HG03378 (cell line): ENCODE measurements around the gene ARHGAP32.
"Not testable (repeated sequence)": the region's sequence is repeated elsewhere in the genome, so short reads cannot be mapped to it uniquely, and the experiment has no call there.

Experiments used
- ATAC-seq: cut with Tn5 transposase; IDR thresholded peaks from one replicate; pipeline ENCODE4 v1.9.1; 2021; ENCODE audit warnings: mild to moderate bottlenecking, moderate library complexity; ENCODE audit not compliant: unreplicated experiment

Gene ARHGAP32

DNA sequence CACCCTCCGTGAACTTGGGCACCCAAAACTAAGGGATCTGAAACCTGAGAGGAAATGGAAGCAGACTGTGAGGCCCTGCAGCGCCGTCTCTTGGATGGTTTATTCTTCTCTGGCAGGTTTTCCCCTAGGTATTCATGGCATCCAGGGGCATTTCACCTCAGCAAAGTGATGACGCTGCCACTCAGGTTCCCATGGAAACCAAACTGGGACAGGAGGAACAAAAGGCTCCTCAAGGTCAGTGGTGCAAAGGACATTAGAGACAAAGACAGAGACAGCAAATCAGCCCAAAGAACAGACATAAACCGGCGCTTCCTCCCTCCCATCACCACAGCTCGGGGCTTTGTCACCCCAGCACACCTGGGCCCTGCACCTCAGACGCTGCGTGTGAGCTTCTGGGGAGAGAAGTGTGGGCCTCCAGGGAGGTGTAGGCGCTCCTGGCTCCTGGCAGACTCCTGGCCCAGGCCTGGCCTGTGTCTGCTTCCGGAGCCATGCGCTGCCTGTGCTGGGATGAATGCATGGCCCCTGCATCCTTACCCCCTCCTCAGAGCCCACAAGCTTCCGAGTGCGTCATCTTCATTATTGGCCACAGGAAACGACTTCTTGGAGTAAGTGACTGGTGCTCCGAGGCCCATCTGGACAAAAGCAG, 255.4 kb downstream of the ARHGAP32 start:
- ATAC-seq: no peak

- ATAC-seq: no peak
These were observed 257.2 kb downstream of the ARHGAP32 start for GRCh38 chr11:128934926-128935325.

GRCh38 chr11:128934351-128934750, 257.8 kb downstream of the ARHGAP32 start:
- ATAC-seq: no peak

DNA sequence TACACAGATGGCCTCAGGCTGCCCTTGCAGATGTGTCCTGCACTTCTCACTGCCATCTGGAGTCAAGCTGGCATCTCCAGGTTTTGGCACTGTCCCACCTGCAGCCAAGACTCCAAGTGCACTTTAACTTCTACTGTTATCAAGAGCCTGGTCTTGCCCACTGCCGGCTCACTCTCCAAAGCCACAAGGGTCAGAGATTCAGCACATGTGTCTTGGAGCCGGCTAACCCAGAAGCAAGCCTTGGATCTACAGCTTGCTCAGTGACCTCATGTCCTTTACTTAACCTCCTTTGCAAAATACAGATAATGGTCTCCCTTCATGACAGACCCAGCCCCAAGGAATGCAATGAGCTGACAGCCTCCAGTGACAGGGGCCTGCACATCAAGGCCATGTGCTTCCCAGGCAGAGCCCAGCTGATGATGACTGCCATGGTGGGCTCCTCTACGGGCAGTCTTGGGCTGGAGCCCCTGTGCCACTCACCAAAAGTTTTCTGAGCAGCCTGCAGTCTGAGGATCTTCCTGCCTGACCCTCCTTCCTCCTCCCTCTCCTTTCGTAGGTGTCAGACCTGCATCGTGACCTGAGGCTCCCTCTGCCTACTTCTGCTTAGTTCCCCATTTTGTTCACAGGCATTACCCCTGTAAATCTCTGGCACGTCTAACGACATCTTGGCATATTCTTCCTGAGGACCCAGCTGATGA, 258.5 kb downstream of the ARHGAP32 start:
- ATAC-seq: no peak

GRCh38 chr11:128931668-128932067, 260.5 kb downstream of the ARHGAP32 start:
- no peak for ATAC-seq

DNA sequence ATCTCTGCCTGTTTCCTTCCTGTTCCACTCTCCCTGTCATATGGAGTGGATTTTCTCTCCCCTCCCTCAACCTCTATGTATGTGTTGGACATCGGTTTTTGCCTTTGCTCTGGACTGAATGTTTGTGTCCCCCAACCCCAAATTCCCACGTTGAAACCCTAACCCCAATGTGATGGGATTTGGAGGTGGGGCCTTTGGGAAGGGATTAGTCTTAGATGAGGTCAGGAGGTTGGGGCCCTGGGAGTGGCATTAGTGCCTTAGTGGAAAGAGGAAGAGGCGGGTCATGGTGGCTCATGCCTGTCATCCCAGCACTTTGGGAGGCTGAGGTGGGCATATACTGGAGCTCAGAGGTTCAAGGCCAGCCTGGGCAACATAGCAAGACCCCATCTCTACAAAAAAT, 261.1 kb downstream of the ARHGAP32 start:
- no peak for ATAC-seq

DNA sequence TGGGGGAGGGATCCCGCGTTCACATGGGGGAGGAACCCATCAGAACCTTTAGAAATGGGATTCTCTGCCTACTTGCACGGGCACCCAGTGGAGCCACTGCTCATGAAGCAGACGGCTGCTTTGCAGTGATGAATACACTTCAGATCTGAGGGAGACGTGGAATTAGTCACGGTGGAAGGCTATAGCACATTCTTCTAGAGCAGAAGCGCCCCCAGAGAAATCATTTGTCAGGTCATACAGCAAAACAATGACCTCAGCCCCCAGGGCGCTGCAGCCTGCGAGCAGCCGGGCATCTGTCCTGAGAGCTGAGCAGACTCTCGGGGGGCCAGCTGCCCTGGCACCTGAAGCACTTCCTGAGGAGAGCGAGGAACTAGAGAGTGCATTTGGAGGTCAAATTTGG, 262.1 kb downstream of the ARHGAP32 start:
- ATAC-seq: no peak

GRCh38 chr11:128929468-128929867, 262.7 kb downstream of the ARHGAP32 start:
- no peak for ATAC-seq

GRCh38 chr11:128928400-128928799, 263.7 kb downstream of the ARHGAP32 start:
- ATAC-seq: peak; percentile 99

GRCh38 chr11:128927683-128928336, 264.3 kb downstream of the ARHGAP32 start:
- no peak for ATAC-seq

- no peak for ATAC-seq
These were observed 265.0 kb downstream of the ARHGAP32 start for GRCh38 chr11:128927108-128927461.

GRCh38 chr11:128926437-128927107, 265.6 kb downstream of the ARHGAP32 start:
- no peak for ATAC-seq

DNA sequence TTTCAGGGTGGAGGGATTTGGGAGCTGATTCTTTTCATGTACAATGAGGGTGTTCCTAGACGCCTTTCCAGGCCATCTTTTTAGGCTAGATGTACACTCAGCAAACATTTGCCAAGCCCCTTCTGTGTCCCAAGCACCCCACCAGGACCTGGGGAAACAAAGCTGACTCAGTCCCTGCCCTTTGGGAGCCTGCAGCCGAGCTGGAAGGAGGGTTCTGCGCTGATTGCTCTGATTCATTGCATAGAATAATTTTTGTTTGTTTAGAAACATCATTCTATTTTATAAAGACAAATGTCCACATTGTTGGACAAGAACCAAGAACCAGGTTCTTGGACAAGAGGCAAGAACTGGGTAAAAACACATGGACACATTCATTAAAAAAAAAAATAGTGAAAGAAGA, 266.1 kb downstream of the ARHGAP32 start:
- no peak for ATAC-seq

GRCh38 chr11:128925250-128925600, 266.9 kb downstream of the ARHGAP32 start:
- ATAC-seq: no peak

GRCh38 chr11:128924510-128925249, 267.4 kb downstream of the ARHGAP32 start:
- no peak for ATAC-seq

DNA sequence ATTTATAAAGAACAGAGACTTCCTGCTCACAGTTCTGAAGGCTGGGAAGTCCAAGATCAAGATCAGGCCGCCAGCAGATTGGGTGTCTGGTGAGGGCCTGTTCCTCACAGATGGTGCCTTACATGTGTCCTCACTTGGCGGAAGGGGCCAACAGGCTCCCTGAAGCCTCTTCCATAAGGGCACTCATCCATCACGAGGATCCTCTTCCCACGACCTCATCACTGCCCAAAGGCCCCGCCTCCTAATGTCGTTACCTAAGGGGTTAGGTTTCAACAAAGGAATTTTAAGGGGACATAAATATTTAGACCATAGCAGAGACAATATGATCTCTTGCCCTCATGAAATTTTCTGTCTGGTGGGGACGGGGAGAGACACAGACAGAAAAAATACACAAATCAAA, 268.0 kb downstream of the ARHGAP32 start:
- no peak for ATAC-seq

GRCh38 chr11:128921793-128922192, 270.3 kb downstream of the ARHGAP32 start:
- no peak for ATAC-seq

GRCh38 chr11:128920666-128921065, 271.5 kb downstream of the ARHGAP32 start:
- ATAC-seq: no peak

- not testable (repeated sequence) for ATAC-seq
These were observed 272.5 kb downstream of the ARHGAP32 start for GRCh38 chr11:128919635-128920034.

DNA sequence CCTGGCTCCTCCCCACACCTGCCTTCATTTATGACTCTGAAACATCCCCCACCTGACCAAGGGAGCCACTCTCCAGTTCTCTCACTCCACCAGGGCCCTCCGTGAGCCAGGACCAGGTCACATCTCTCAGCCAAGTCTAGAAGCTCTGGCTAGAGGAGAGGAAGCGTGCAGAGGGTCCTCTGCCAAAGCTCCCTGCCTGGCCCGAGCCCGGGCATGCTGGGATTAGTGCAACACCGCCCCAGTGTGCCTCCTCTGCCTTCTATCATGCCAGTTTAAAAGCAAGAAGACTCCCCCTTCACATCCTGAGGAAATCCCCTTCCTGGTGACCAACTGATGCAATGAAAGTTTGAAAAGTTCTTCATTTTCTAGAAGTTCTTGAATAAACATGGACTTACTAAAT, 272.9 kb downstream of the ARHGAP32 start:
- no peak for ATAC-seq

DNA sequence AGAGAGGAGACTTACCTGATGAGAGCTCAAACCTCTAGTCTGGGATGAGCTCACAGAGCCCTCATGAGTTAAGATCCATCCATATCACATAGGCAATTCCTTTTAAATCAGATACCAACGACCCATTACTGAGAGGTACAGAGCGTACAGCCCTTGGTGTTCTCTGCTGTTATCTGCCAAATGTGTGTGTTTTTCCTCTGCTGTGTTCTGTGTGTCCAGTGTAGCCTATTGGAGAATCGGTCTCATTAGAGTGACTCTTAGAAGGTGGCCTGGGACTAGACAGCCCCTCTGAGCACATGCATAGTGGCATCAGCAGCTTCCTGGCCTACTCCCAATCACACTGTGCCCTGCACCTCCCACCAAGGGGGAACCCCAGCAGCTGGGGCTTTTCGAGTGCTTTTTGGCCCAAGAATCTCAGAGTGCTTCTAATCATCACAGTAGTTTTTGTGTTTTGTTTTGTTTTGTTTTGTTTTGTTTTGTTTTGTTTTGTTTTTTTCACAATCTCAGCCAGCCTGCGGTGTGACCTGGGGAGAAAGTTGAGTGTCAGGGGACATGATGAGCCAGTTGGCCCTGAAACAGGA, 274.9 kb downstream of the ARHGAP32 start:
- peak; percentile 51 for ATAC-seq
